OCI-LY1 (cell line): ENCODE measurements around the gene UBTD1.

Experiments
- EZH2 ChIP-seq: fragments of 200-600 bp; sonication (generic), shearing (Covaris generic); IDR thresholded peaks from 2 replicates; pipeline ENCODE4 v1.8.0; 2017; ENCODE audit warnings: borderline replicate concordance, mixed run types, mild to moderate bottlenecking, antibody characterized with exemption, low read length, moderate library complexity, mixed read lengths
- TF ChIP-seq, protein P1 (sequence below): fragments of 200-600 bp; sonication (generic), shearing (Covaris generic); IDR thresholded peaks from 2 replicates; pipeline ENCODE4 v1.5.1; 2017; ENCODE audit warnings: mild to moderate bottlenecking, antibody characterized with exemption, low read length, moderate library complexity, mixed read lengths

DNA sequence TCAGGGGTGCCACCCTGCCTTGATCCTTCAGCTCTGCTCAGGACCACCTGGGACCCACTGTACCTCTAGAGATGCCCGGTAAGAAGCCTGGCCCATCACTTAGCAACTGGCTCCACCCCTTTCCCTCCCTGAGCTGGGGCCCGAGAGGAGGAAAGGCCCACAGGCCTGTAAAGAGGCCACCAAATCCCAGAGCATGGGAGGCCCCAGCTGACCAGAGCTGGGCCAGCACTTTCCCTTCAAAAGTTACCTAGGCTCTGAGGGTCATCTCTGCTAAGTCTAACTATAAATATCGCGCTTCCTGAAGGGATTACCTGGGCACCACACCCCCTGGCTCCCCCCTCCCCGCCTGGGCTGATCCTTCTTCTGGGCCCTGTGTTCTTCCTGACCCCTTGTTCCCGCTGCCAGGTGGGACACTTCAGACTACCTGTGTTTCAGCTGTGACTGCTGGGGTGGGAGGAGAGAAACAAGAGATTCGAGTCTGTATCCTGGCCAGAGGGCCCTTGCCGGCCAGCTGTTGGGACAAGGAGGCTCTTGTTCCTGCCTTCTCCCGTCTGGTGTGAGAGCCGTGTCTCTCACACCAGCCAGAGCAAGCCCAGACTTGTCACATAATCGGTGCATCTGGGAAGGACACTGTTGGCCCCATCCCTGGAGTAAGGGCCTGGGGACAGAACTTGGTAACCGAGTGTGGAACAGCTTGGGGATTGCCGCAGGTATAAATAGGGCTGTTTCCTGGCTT, 51.0 kb downstream of the UBTD1 start:
- TF ChIP-seq, protein P1, sequence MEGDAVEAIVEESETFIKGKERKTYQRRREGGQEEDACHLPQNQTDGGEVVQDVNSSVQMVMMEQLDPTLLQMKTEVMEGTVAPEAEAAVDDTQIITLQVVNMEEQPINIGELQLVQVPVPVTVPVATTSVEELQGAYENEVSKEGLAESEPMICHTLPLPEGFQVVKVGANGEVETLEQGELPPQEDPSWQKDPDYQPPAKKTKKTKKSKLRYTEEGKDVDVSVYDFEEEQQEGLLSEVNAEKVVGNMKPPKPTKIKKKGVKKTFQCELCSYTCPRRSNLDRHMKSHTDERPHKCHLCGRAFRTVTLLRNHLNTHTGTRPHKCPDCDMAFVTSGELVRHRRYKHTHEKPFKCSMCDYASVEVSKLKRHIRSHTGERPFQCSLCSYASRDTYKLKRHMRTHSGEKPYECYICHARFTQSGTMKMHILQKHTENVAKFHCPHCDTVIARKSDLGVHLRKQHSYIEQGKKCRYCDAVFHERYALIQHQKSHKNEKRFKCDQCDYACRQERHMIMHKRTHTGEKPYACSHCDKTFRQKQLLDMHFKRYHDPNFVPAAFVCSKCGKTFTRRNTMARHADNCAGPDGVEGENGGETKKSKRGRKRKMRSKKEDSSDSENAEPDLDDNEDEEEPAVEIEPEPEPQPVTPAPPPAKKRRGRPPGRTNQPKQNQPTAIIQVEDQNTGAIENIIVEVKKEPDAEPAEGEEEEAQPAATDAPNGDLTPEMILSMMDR, result no peak
- TF ChIP-seq EZH2, result no peak
